HG03159 (cell line): Measurements from ENCODE around the gene KIF13A.
"Not testable (repeated sequence)": the region's sequence is repeated elsewhere in the genome, so short reads cannot be mapped to it uniquely, and the experiment has no call there.

Experiments
- ATAC-seq: cut with Tn5 transposase; IDR thresholded peaks from one replicate; pipeline ENCODE4 v1.9.1; 2021; ENCODE audit warnings: mild to moderate bottlenecking, moderate library complexity; ENCODE audit not compliant: unreplicated experiment

KIF13A gene

GRCh38 chr6:17817763-17818162 is 169.7 kb downstream of the KIF13A start:
- no peak for ATAC-seq

DNA sequence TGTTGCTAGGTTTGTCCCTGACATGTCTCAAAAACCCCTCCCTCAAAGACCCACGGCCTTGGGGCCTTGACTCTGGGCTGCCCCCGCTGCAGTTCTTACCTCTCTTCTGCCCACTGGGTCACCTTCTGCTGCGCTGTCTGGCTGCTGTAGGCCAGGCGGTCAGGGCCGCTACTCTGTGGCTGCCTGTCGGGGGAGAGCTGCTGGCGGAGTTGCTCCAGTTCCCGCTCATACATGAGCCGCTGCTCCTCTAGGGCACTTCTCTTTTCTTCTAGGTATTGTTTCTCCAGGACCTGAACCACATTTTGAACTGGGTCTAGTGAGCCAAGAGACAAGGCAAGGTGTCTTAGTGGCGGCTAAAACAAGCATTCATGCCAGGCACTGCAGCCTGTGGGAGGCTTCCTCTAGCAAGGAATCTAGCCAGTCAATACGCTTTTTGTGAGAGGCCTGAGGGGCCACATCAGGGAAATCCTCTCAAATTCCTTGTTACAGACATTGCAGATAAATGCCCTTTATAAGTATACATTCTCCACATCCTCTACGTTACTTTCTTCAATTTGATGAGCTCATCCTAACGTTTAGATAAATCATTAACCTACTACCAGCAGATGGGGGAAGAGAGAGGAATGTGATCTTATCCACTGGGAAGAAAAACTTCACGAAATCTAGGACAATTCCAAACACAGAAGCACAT is 170.4 kb downstream of the KIF13A start:
- ATAC-seq: no peak

DNA sequence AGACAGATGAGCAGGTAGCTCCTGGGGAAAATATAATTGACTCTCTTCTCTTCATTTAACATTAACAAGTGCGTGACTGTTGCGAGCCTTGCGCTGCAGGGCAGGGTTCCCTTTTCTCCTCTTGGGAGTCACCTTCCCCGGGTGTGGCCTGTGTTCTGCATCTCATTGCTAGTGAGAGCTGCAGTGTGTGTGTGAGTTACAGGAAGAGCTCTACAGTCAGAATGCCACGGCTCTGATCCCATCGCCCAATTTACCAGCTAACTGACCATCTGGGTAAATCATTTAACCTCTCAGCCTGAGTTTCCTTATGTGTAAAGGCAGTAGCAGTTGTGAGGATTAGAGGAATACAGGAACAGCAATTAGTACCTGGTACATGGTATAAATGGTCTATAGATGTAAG is 173.9 kb downstream of the KIF13A start:
- ATAC-seq: no peak

DNA sequence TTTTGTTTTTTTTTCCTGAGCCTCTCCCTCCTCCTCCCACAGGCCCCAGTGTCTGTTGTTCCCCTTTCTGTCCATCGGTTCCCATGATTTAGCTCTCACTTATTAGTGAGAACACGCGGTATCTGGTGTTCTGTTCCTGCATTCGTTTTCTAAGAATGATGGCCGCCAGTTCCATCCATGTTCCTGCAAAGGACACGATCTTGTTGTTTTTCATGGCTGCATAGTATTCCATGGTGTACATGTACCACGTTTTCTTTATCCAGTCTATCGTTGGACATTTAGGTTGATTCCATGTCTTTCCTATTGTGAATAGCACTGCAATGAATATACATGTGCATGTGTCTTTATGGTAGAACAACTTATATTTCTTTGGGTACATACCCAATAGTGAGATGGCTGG is 175.1 kb downstream of the KIF13A start:
- no peak for ATAC-seq

- no peak for ATAC-seq
These were observed 178.8 kb downstream of the KIF13A start for GRCh38 chr6:17808609-17809008.

- not testable (repeated sequence) for ATAC-seq
These were observed 180.0 kb downstream of the KIF13A start for GRCh38 chr6:17807431-17807830.

GRCh38 chr6:17803409-17803808 is 184.0 kb downstream of the KIF13A start:
- ATAC-seq: no peak

GRCh38 chr6:17798477-17799154 is 188.8 kb downstream of the KIF13A start:
- no peak for ATAC-seq

DNA sequence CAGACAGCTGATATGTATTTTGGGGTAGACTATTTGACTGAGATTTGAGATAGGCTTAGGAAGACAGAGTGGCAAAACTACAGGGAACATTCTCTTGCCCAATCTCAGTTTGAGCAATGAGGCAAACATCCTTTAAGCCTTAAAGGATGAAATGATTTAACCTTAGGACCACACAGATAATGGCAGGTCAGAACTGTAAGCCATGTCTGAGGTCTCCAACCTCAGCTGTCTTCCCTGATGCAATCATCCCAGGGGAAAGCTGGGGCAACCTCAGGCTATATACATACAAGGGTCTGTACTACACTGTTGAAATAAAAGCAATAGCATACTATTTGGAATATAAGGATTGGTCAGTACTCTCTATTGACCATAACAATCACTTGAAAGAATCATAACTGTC is 196.9 kb downstream of the KIF13A start:
- ATAC-seq: no peak

- ATAC-seq: no peak
These were observed 202.2 kb downstream of the KIF13A start for GRCh38 chr6:17785094-17785787.

- no peak for ATAC-seq
These were observed 207.4 kb downstream of the KIF13A start for GRCh38 chr6:17780061-17780460.

GRCh38 chr6:17771609-17772008 is 215.8 kb downstream of the KIF13A start:
- ATAC-seq: no peak

GRCh38 chr6:17768881-17769280 is 218.6 kb downstream of the KIF13A start:
- ATAC-seq: no peak

GRCh38 chr6:17768388-17768787 is 219.0 kb downstream of the KIF13A start:
- no peak for ATAC-seq

DNA sequence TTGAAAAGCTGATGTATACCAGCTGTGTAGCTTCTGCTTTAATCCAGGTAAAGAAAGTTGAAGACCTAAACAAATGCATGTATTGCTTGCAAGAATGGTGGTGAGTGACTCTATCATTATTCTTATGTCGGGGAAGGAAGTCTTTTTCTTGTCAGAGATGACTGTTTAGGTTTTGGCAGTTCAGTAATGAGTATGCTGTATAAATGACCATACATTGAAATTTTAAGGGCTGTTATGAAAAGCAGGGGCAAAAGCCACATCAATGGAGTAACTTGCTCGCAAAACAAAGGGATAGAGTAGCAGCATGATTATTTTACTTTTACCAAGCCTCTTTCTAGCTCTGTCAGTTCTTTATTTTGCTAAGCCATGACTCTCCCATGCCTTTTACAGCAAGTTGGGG is 224.8 kb downstream of the KIF13A start:
- ATAC-seq: no peak

GRCh38 chr6:17758119-17758518 is 229.3 kb downstream of the KIF13A start:
- ATAC-seq: no peak

DNA sequence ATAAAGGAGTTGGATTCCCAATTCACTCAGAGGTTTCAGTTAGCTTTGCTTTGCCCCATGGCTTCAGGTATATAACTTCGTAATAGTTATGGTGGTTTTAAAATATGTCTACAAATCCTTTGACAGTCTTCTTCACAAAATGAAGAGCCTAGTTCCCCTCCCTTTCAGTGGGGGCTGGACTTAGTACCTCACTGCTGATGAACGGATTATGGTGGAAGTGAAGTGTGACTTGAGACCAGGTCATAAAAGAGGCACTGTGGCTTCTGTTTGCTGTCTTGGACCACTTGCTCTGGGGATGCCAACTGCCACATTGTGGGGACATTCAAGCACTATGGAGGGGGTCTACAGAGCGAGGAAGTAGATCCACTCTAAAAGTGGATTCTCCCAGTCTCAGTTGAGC is 233.2 kb downstream of the KIF13A start:
- no peak for ATAC-seq

DNA sequence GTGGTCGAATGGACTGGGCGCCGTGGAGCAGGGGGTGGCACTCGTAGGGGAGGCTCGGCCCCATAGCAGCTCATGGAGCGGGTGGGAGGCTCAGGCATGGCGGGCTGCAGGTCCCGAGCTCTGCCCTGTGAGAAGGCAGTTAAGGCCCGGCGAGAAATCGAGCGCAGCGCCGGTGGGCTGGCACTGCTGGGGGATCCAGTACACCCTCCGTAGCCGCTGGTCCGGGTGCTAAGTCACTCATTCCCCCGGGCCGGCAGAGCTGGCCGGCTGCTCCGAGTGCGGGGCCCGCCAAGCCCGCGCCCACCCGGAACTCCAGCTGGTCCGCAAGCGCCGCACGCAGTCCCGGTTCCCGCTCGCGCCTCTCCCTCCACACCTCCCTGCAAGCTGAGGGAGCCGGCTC is 242.1 kb downstream of the KIF13A start:
- not testable (repeated sequence) for ATAC-seq

DNA sequence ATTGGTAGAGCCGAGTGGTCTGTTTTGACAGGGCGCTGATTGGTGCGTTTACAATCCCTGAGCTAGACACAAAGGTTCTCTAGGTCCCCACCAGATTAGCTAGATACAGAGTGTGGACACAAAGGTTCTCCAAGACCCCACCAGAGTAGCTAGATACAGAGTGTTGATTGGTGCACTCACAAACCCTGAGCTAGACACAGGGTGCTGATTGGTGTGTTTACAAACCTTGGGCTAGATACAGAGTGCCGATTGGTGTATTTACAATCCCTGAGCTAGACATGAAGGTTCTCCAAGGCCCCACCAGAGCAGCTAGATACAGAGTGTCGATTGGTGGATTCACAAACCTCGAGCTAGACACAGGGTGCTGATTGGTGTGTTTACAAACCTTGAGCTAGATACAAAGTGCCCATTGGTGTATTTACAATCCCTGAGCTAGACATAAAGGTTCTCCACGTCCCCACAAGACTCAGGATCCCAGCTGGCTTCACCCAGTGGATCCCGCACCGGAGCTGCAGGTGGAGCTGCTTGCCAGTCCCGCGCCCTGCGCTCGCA is 242.6 kb downstream of the KIF13A start:
- not testable (repeated sequence) for ATAC-seq

- no peak for ATAC-seq
These were observed 243.2 kb downstream of the KIF13A start for GRCh38 chr6:17744019-17744756.

GRCh38 chr6:17741507-17741906 is 245.9 kb downstream of the KIF13A start:
- ATAC-seq: no peak
